Dermis blood vessel endothelial cell (primary cell): ENCODE results near the gene RAPGEF3. TPM values are rescaled to one million over a fixed set of nuclear protein-coding genes. Genes with fewer than 3 reads are reported as not detected.

Source experiments
- DNase-seq: peaks from one replicate; pipeline ENCODE4 v3.0.0; 2010
- total RNA-seq: library from RNA; depleted of rRNA; stranded (reverse); fragments of >200 nt; gene quantifications from 2 replicates; pipeline ENCODE4 v1.2.3, GENCODE V29; 2014

RAPGEF3 gene
- total RNA-seq, 1 donor from 2014 or later = 106 TPM

GRCh38 chr12:47741340-47741703 is 17.4 kb downstream of the RAPGEF3 start:
- DNase-seq = peak; percentile 52

- no peak for DNase-seq
These were observed 17.9 kb downstream of the RAPGEF3 start for GRCh38 chr12:47740606-47741339.

GRCh38 chr12:47739979-47740378 is 18.7 kb downstream of the RAPGEF3 start:
- peak; percentile 44 for DNase-seq

GRCh38 chr12:47739297-47739696 is 19.4 kb downstream of the RAPGEF3 start:
- DNase-seq = no peak

- no peak for DNase-seq
These were observed 20.6 kb downstream of the RAPGEF3 start for GRCh38 chr12:47737936-47738594.

GRCh38 chr12:47736877-47737676 is 21.6 kb downstream of the RAPGEF3 start:
- DNase-seq = no peak

GRCh38 chr12:47736216-47736615 is 22.5 kb downstream of the RAPGEF3 start:
- no peak for DNase-seq

GRCh38 chr12:47735649-47736048 is 23.0 kb downstream of the RAPGEF3 start:
- DNase-seq = peak; percentile 46

- DNase-seq = no peak
These were observed 23.8 kb downstream of the RAPGEF3 start for GRCh38 chr12:47734725-47735480.

GRCh38 chr12:47733142-47733541 is 25.5 kb downstream of the RAPGEF3 start:
- no peak for DNase-seq

GRCh38 chr12:47732504-47732903 is 26.2 kb downstream of the RAPGEF3 start:
- DNase-seq = no peak

GRCh38 chr12:47731723-47732122 is 27.0 kb downstream of the RAPGEF3 start:
- no peak for DNase-seq

GRCh38 chr12:47730341-47730744 is 28.3 kb downstream of the RAPGEF3 start:
- no peak for DNase-seq

- no peak for DNase-seq
These were observed 29.4 kb downstream of the RAPGEF3 start for GRCh38 chr12:47729233-47729632.

GRCh38 chr12:47725893-47726292 is 32.8 kb downstream of the RAPGEF3 start:
- DNase-seq = no peak

- no peak for DNase-seq
These were observed 33.4 kb downstream of the RAPGEF3 start, which contains the start of gene ENDOU for GRCh38 chr12:47725091-47725772. Gene ENDOU (minus strand): TSS chr12:47725490. CDS start chr12:47725413, 77 bp downstream.

- no peak for DNase-seq
These were observed 35.6 kb downstream of the RAPGEF3 start for GRCh38 chr12:47722941-47723631.

GRCh38 chr12:47722136-47722834 is 36.4 kb downstream of the RAPGEF3 start:
- DNase-seq = no peak

- no peak for DNase-seq
These were observed 37.2 kb downstream of the RAPGEF3 start for GRCh38 chr12:47721431-47721973.

- DNase-seq = no peak
These were observed 40.1 kb downstream of the RAPGEF3 start for GRCh38 chr12:47718531-47718930.
